CD4-positive, CD25-positive, alpha-beta regulatory T cell (primary cell): ENCODE results near the gene MED15. TPM values are rescaled to one million over a fixed set of nuclear protein-coding genes. Genes with fewer than 3 reads are reported as not detected.

Source experiments
- ATAC-seq, 2 donors: fragments of 150-1000 bp; cut with Tn5 transposase; one replicate each; pipeline ENCODE4 v1.10.0; 2021; ENCODE audit warnings: low read depth in 2 of 2, moderate number of reproducible peaks in 2 of 2, moderate library complexity in 1 of 2
- DNase-seq, 3 donors: peaks; one replicate each; pipeline versions ENCODE4 v3.0.0 to v3.0.0-alpha.2; 2012 to 2022; ENCODE audit warnings: mixed read lengths in 1 of 3
- H3K27ac ChIP-seq: one replicate; pipeline ENCODE4 v1.7.0; 2013; ENCODE audit warnings: mild to moderate bottlenecking, low read length; ENCODE audit not compliant: insufficient read depth, poor library complexity, severe bottlenecking
- H3K27me3 ChIP-seq: one replicate; pipeline ENCODE4 v1.7.0; 2013; ENCODE audit warnings: low read length; ENCODE audit not compliant: control insufficient read depth, insufficient read depth
- H3K36me3 ChIP-seq: one replicate; pipeline ENCODE4 v1.7.0; 2013; ENCODE audit warnings: mild to moderate bottlenecking, low read length, moderate library complexity; ENCODE audit not compliant: control insufficient read depth, insufficient read depth
- H3K4me1 ChIP-seq: 2 replicates; pipeline ENCODE4 v1.7.0; 2013; ENCODE audit warnings: mild to moderate bottlenecking, low read length; ENCODE audit not compliant: insufficient read depth, control insufficient read depth, poor library complexity, severe bottlenecking
- H3K4me3 ChIP-seq: one replicate; pipeline ENCODE4 v1.7.0; 2013; ENCODE audit warnings: low read depth, mild to moderate bottlenecking, low read length, moderate library complexity
- H3K9me3 ChIP-seq, 2 experiments: 1 replicate in 1 of 2; 2 replicates in 1 of 2; pipeline ENCODE4 v1.7.0; 2013; ENCODE audit warnings: low read length in 2 of 2, mild to moderate bottlenecking in 1 of 2, moderate library complexity in 1 of 2; ENCODE audit not compliant: control insufficient read depth in 2 of 2
- H3K27ac Mint-ChIP-seq, 3 donors: one replicate each; pipeline ENCODE4 v1.8.0; 2020 to 2022; ENCODE audit warnings: mild to moderate bottlenecking in 3 of 3, mixed read lengths in 3 of 3, moderate library complexity in 2 of 3
- H3K27me3 Mint-ChIP-seq: one replicate; pipeline ENCODE4 v1.8.0; 2022; ENCODE audit warnings: mild to moderate bottlenecking, mixed read lengths
- H3K36me3 Mint-ChIP-seq: one replicate; pipeline ENCODE4 v1.8.0; 2020; ENCODE audit warnings: mixed read lengths
- H3K4me1 Mint-ChIP-seq, 4 donors: one replicate each; pipeline ENCODE4 v1.8.0; 2020 to 2022; ENCODE audit warnings: mixed read lengths in 4 of 4, mild to moderate bottlenecking in 1 of 4
- H3K4me3 Mint-ChIP-seq, 4 donors: one replicate each; pipeline ENCODE4 v1.8.0; 2020 to 2022; ENCODE audit warnings: mild to moderate bottlenecking in 4 of 4, mixed read lengths in 4 of 4, moderate library complexity in 3 of 4
- H3K9me3 Mint-ChIP-seq, 7 donors: one replicate each; pipeline ENCODE4 v1.8.0; 2020 to 2022; ENCODE audit warnings: mixed read lengths in 7 of 7, mild to moderate bottlenecking in 3 of 7, moderate library complexity in 2 of 7
- polyA plus RNA-seq, 4 donors: library from polyadenylated mRNA; unstranded; fragments of 300-500 nt; fragmentation: Illumina TruSeq; gene quantifications; one replicate each; pipeline ENCODE4 v1.2.3, GENCODE V29; 2021
- total RNA-seq: library from RNA; stranded (reverse); gene quantifications from one replicate; pipeline ENCODE4 v1.2.3, GENCODE V29; 2022

MED15 gene
- total and polyA plus RNA-seq, 5 donors from 2014 or later = 35.1 to 397 (median 41.6) TPM

DNA sequence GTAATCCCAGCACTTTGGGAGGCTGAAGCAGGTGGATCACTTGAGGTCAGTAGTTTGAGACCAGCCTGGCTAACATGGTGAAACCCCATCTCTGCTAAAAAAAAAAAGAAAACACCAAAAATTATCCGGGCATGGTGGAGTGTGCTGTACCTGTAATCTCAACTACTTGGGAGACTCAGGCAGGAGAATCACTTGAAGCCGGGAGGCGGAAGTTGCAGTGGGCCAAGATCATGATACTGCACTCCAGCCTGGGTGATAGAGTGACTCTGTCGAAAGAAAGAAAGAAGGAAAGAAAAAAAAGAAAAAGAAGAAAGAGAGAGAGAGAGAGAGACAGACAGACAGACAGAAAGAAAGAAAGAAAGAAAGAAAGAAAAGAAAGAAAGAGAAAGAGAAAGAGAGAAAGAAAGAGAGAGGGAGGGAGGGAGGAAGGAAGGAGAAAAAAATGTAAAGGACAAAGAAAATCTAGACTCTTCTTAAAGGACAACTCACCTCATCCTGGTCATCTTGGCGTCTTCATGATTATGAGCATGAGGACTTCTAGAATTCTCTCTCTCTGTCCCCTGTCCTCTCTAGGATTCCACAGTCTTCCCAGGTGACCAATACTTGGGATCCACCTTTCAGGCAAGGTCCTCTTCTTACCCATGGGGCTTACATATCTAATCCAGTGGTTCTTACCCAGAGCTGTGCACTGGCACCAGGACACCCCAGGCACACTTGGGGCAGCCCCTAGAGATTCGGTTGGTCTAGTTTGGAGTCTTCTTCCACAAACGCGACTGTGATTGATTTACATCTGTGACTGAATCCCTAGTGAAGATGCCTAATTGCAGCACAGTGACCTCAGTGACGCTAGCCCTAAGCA is 120.9 kb downstream of the MED15 start:
- H3K9me3 ChIP-seq = no peaks in the 10 kb centered on the region
- DNase-seq = no peak
- H3K36me3 Mint-ChIP-seq = no peaks in the 10 kb centered on the region
- H3K27me3 Mint-ChIP-seq = peaks cover 9% of the 10 kb centered on the region
- no peak overlapping the region for H3K27ac Mint-ChIP-seq
- H3K4me1 Mint-ChIP-seq = no peaks in the 10 kb centered on the region
- H3K4me3 Mint-ChIP-seq = no peak overlapping the region
- H3K27me3 ChIP-seq = no peaks in the 10 kb centered on the region
- H3K27ac ChIP-seq = no peak overlapping the region
- H3K36me3 ChIP-seq = no peaks in the 10 kb centered on the region
- no peaks in the 10 kb centered on the region for H3K4me1 ChIP-seq
- H3K9me3 Mint-ChIP-seq = no peaks in the 10 kb centered on the region
- no peak overlapping the region for H3K4me3 ChIP-seq
- no peak for ATAC-seq

DNA sequence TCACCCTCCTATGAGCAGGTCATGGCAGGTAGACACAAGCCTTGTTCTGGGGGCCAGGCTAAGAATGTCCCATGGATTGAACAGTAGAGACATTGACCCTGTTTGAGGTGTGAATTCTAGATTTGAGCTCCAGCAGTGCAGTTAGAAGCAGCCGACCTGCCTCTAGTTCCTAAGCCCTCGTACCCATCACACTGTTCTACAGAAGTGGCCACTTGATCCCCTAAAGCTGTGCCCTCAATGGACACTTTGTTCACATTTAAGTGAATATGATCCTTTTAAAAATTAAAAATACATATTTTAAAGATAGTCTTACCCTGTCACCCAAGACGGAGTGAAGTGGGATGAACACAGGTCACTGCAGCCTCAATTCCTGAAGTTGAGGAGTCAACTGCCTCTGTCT is 122.0 kb downstream of the MED15 start:
- no peaks in the 10 kb centered on the region for H3K4me1 ChIP-seq
- H3K27ac Mint-ChIP-seq = no peak overlapping the region
- no peaks in the 10 kb centered on the region for H3K4me1 Mint-ChIP-seq
- no peak overlapping the region for H3K27ac ChIP-seq
- no peaks in the 10 kb centered on the region for H3K9me3 Mint-ChIP-seq
- no peak overlapping the region for H3K4me3 Mint-ChIP-seq
- no peaks in the 10 kb centered on the region for H3K36me3 ChIP-seq
- ATAC-seq (no peak), DNase-seq (no peak)
- H3K9me3 ChIP-seq = no peaks in the 10 kb centered on the region
- no peaks in the 10 kb centered on the region for H3K27me3 ChIP-seq
- H3K36me3 Mint-ChIP-seq = no peaks in the 10 kb centered on the region
- H3K4me3 ChIP-seq = no peak overlapping the region
- H3K27me3 Mint-ChIP-seq = peaks cover 10% of the 10 kb centered on the region

GRCh38 chr22:20630873-20631617 is 123.6 kb downstream of the MED15 start:
- H3K27ac ChIP-seq = no peak overlapping the region
- Mint-ChIP-seq H3K36me3 (no peaks in the 10 kb centered on the region), H3K4me1 (no peaks in the 10 kb centered on the region), H3K9me3 (no peaks in the 10 kb centered on the region), H3K27ac (no peak overlapping the region), H3K27me3 (peaks cover 10% of the 10 kb centered on the region), H3K4me3 (no peak overlapping the region)
- H3K27me3 ChIP-seq = no peaks in the 10 kb centered on the region
- H3K36me3 ChIP-seq = no peaks in the 10 kb centered on the region
- no peak for ATAC-seq
- DNase-seq = no peak
- no peaks in the 10 kb centered on the region for H3K4me1 ChIP-seq
- no peaks in the 10 kb centered on the region for H3K9me3 ChIP-seq
- no peak overlapping the region for H3K4me3 ChIP-seq

DNA sequence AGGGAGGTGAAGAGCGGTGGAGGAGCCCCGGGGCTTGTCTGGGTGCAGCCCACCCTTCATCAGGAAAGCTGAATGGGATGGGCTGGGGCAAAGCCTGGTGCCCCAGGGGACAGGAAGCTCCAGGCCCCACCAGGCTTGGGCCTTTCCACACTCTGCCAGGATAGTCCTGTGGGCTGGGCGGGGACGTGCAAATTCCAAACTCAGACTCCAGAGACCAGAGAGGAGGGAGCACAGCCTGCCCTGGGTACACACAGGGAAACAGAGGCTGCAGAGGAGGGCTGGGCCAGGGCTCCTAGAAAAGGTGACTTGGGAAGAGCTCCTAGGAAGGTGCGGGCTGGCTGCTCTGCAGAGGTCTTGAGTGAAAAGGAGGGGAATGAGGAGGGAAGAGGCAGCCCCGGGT is 124.7 kb downstream of the MED15 start:
- Histone ChIP-seq H3K27ac (no peak overlapping the region), H3K36me3 (no peaks in the 10 kb centered on the region), H3K4me3 (no peak overlapping the region), H3K4me1 (no peaks in the 10 kb centered on the region), H3K9me3 (no peaks in the 10 kb centered on the region), H3K27me3 (no peaks in the 10 kb centered on the region)
- H3K9me3 Mint-ChIP-seq = no peaks in the 10 kb centered on the region
- H3K27me3 Mint-ChIP-seq = peaks cover 12% of the 10 kb centered on the region
- no peak for DNase-seq
- H3K27ac Mint-ChIP-seq = no peak overlapping the region
- H3K36me3 Mint-ChIP-seq = no peaks in the 10 kb centered on the region
- no peaks in the 10 kb centered on the region for H3K4me1 Mint-ChIP-seq
- no peak overlapping the region for H3K4me3 Mint-ChIP-seq
- ATAC-seq = no peak

GRCh38 chr22:20632518-20632917 is 125.1 kb downstream of the MED15 start:
- no peaks in the 10 kb centered on the region for H3K9me3 Mint-ChIP-seq
- peaks cover 15% of the 10 kb centered on the region for H3K27me3 Mint-ChIP-seq
- no peak for DNase-seq
- Histone ChIP-seq H3K9me3 (no peaks in the 10 kb centered on the region), H3K27ac (no peak overlapping the region), H3K36me3 (no peaks in the 10 kb centered on the region), H3K4me3 (no peak overlapping the region), H3K4me1 (no peaks in the 10 kb centered on the region), H3K27me3 (no peaks in the 10 kb centered on the region)
- no peak for ATAC-seq
- H3K4me3 Mint-ChIP-seq = no peak overlapping the region
- no peaks in the 10 kb centered on the region for H3K36me3 Mint-ChIP-seq
- no peaks in the 10 kb centered on the region for H3K4me1 Mint-ChIP-seq
- H3K27ac Mint-ChIP-seq = peak overlapping the region in 1 of 3 donors; percentile 32

GRCh38 chr22:20634560-20635226 is 127.3 kb downstream of the MED15 start:
- H3K9me3 Mint-ChIP-seq = peaks cover 0 to under 1% (median 0%) of the 10 kb centered on the region in 7 donors
- no peaks in the 10 kb centered on the region for H3K36me3 Mint-ChIP-seq
- DNase-seq (no peak), ATAC-seq (no peak)
- H3K9me3 ChIP-seq = peaks cover 0 to under 1% of the 10 kb centered on the region in 2 experiments
- H3K27me3 Mint-ChIP-seq = peaks cover 8% of the 10 kb centered on the region
- H3K4me1 Mint-ChIP-seq = peaks cover 0 to 2% (median 0%) of the 10 kb centered on the region in 4 donors
- H3K27me3 ChIP-seq = no peaks in the 10 kb centered on the region
- no peak overlapping the region for H3K4me3 ChIP-seq
- no peaks in the 10 kb centered on the region for H3K4me1 ChIP-seq
- no peak overlapping the region for H3K27ac ChIP-seq
- H3K36me3 ChIP-seq = no peaks in the 10 kb centered on the region
- no peak overlapping the region for H3K4me3 Mint-ChIP-seq
- H3K27ac Mint-ChIP-seq = no peak overlapping the region

GRCh38 chr22:20635227-20635591 is 127.8 kb downstream of the MED15 start:
- DNase-seq (no peak), ATAC-seq (no peak)
- H3K27me3 Mint-ChIP-seq = peaks cover 9% of the 10 kb centered on the region
- H3K36me3 Mint-ChIP-seq = no peaks in the 10 kb centered on the region
- H3K4me3 Mint-ChIP-seq = no peak overlapping the region
- Histone ChIP-seq H3K4me1 (no peaks in the 10 kb centered on the region), H3K27ac (no peak overlapping the region), H3K27me3 (no peaks in the 10 kb centered on the region), H3K9me3 (peaks cover 0 to 2% of the 10 kb centered on the region in 2 experiments), H3K36me3 (no peaks in the 10 kb centered on the region), H3K4me3 (no peak overlapping the region)
- no peak overlapping the region for H3K27ac Mint-ChIP-seq
- peaks cover 0 to 4% (median 0%) of the 10 kb centered on the region in 7 donors for H3K9me3 Mint-ChIP-seq
- H3K4me1 Mint-ChIP-seq = peaks cover 0 to 2% (median 0%) of the 10 kb centered on the region in 4 donors
